Ishikawa (cell line): ENCODE data around the gene HOXB6.
A peak's percentile ranks its signal among the peaks of the same experiment; 100 is the strongest.

Source experiments
- CEBPB ChIP-seq: IDR thresholded peaks from 2 replicates; pipeline ENCODE4 v1.6.1; 2012
- CREB1 ChIP-seq: IDR thresholded peaks from 2 replicates; pipeline ENCODE4 v1.6.1; 2012; ENCODE audit warnings: low read depth
- EGR1 ChIP-seq: IDR thresholded peaks from 2 replicates; pipeline ENCODE4 v1.6.1; 2012
- EP300 ChIP-seq: IDR thresholded peaks from 2 replicates; pipeline ENCODE4 v1.6.1; 2012; ENCODE audit warnings: borderline replicate concordance
- FOXM1 ChIP-seq: IDR thresholded peaks from 2 replicates; pipeline ENCODE4 v1.6.1; 2012; ENCODE audit warnings: low read depth, borderline replicate concordance
- MAX ChIP-seq: IDR thresholded peaks from 2 replicates; pipeline ENCODE4 v1.6.1; 2012
- NFIC ChIP-seq: IDR thresholded peaks from 2 replicates; pipeline ENCODE4 v1.6.1; 2012
- RAD21 ChIP-seq: IDR thresholded peaks from 2 replicates; pipeline ENCODE4 v1.6.1; 2012; ENCODE audit warnings: low read depth
- REST ChIP-seq: IDR thresholded peaks from 2 replicates; pipeline ENCODE4 v1.6.1; 2012; ENCODE audit warnings: low read depth, mild to moderate bottlenecking
- TAF1 ChIP-seq: IDR thresholded peaks from 2 replicates; pipeline ENCODE4 v1.6.1; 2012; ENCODE audit warnings: low read depth, mild to moderate bottlenecking
- TCF12 ChIP-seq: IDR thresholded peaks from 2 replicates; pipeline ENCODE4 v1.6.1; 2012; ENCODE audit warnings: low read depth
- TEAD4 ChIP-seq: IDR thresholded peaks from 2 replicates; pipeline ENCODE4 v1.6.1; 2012
- USF1 ChIP-seq: IDR thresholded peaks from 2 replicates; pipeline ENCODE4 v1.6.1; 2012
- YY1 ChIP-seq: IDR thresholded peaks from 2 replicates; pipeline ENCODE4 v1.6.1; 2012; ENCODE audit warnings: low read depth
- ZBTB7A ChIP-seq: IDR thresholded peaks from 2 replicates; pipeline ENCODE4 v1.6.1; 2012; ENCODE audit warnings: low read depth

HOXB6 gene

GRCh38 chr17:48598736-48599135 lies 6.0 kb downstream of the HOXB6 start:
- TF ChIP-seq MAX = no peak
- TF ChIP-seq EGR1 = no peak
- TF ChIP-seq ZBTB7A = 0 out of 2 replicates have a peak, but pooled peaks have one; percentile 11
- TF ChIP-seq TCF12 = no peak
- no peak for TF ChIP-seq CREB1

- TF ChIP-seq USF1 (peak; percentile 24; the same call in 1 of the 2 replicates), REST (no peak), ZBTB7A (no peak), CREB1 (no peak), EP300 (no peak), CEBPB (no peak), NFIC (peak; percentile 14; the same call in 1 of the 2 replicates), FOXM1 (no peak), TAF1 (no peak), EGR1 (no peak), YY1 (no peak), TCF12 (0 out of 2 replicates have a peak, but pooled peaks have one; percentile 16), TEAD4 (no peak), MAX (peak; percentile 64), RAD21 (no peak)
Measured at GRCh38 chr17:48597778-48598631, 6.8 kb downstream of the HOXB6 start.

GRCh38 chr17:48597528-48597777 lies 7.3 kb downstream of the HOXB6 start:
- TF ChIP-seq EP300 (no peak), RAD21 (no peak), CREB1 (no peak), TEAD4 (no peak)

- TF ChIP-seq TAF1 = no peak
- TF ChIP-seq EP300 = no peak
- TF ChIP-seq YY1 = no peak
Measured at GRCh38 chr17:48596735-48597527, 7.9 kb downstream of the HOXB6 start.

GRCh38 chr17:48596000-48596734 lies 8.6 kb downstream of the HOXB6 start:
- no peak for TF ChIP-seq USF1
- no peak for TF ChIP-seq CEBPB
- TF ChIP-seq TEAD4 = no peak
- no peak for TF ChIP-seq FOXM1
- no peak for TF ChIP-seq RAD21
- TF ChIP-seq EP300 = no peak
- no peak for TF ChIP-seq YY1
- TF ChIP-seq NFIC = no peak
- TF ChIP-seq CREB1 = no peak
- no peak for TF ChIP-seq TAF1
- TF ChIP-seq REST = no peak
- no peak for TF ChIP-seq MAX
- TF ChIP-seq ZBTB7A = no peak
- no peak for TF ChIP-seq TCF12
- TF ChIP-seq EGR1 = no peak
